Measurements from ENCODE around the gene GPR31.

Gene GPR31

GRCh38 chr6:167165858-167166471, 8.2 kb upstream of the GPR31 start:
- DNase-seq = no peak

GRCh38 chr6:167164261-167164660, 6.5 kb upstream of the GPR31 start:
- DNase-seq = no peak

GRCh38 chr6:167163476-167164011, 5.8 kb upstream of the GPR31 start:
- no peak for DNase-seq

- no peak for DNase-seq
Observed at GRCh38 chr6:167162591-167162990, 4.8 kb upstream of the GPR31 start.

- DNase-seq = no peak
Observed at GRCh38 chr6:167161851-167162467, 4.2 kb upstream of the GPR31 start.

GRCh38 chr6:167157414-167157813, 366 bp downstream of the GPR31 start:
- DNase-seq = no peak

- no peak for DNase-seq
Observed at GRCh38 chr6:167154895-167155294, 2.9 kb downstream of the GPR31 start.

- no peak for DNase-seq
Observed at GRCh38 chr6:167154291-167154690, 3.5 kb downstream of the GPR31 start.

- no peak for DNase-seq
Observed at GRCh38 chr6:167153521-167153959, 4.2 kb downstream of the GPR31 start.

GRCh38 chr6:167152862-167153261, 4.9 kb downstream of the GPR31 start:
- no peak for DNase-seq

- DNase-seq = no peak
Observed at GRCh38 chr6:167151648-167152047, 6.1 kb downstream of the GPR31 start.

- DNase-seq = no peak
Observed at GRCh38 chr6:167150941-167151549, 6.7 kb downstream of the GPR31 start.

- DNase-seq = no peak
Observed at GRCh38 chr6:167148997-167149396, 8.8 kb downstream of the GPR31 start.

GRCh38 chr6:167148021-167148420, 9.8 kb downstream of the GPR31 start:
- no peak for DNase-seq

GRCh38 chr6:167146977-167147376, 10.8 kb downstream of the GPR31 start:
- no peak for DNase-seq

GRCh38 chr6:167146135-167146534, 11.6 kb downstream of the GPR31 start:
- DNase-seq = no peak

GRCh38 chr6:167145461-167145860, 12.3 kb downstream of the GPR31 start:
- no peak for DNase-seq

GRCh38 chr6:167143041-167143440, 14.7 kb downstream of the GPR31 start:
- no peak for DNase-seq

- DNase-seq = no peak
Observed at GRCh38 chr6:167142433-167142761, 15.4 kb downstream of the GPR31 start.

GRCh38 chr6:167141667-167142432, 15.9 kb downstream of the GPR31 start:
- DNase-seq = peak; percentile 27

- DNase-seq = no peak
Observed at GRCh38 chr6:167140589-167141474, 16.9 kb downstream of the GPR31 start.

- DNase-seq = no peak
Observed at GRCh38 chr6:167139761-167140160, 18.0 kb downstream of the GPR31 start.

- DNase-seq = peak; percentile 19
Observed at GRCh38 chr6:167137881-167138280, 19.9 kb downstream of the GPR31 start.

All from DMS79 (cell line).